Ishikawa (cell line): ENCODE data around the gene CDS1.

Experiments used
- EP300 ChIP-seq: IDR thresholded peaks from 2 replicates; pipeline ENCODE4 v1.6.1; 2012; ENCODE audit warnings: borderline replicate concordance
- MAX ChIP-seq: IDR thresholded peaks from 2 replicates; pipeline ENCODE4 v1.6.1; 2012
- RAD21 ChIP-seq: IDR thresholded peaks from 2 replicates; pipeline ENCODE4 v1.6.1; 2012; ENCODE audit warnings: low read depth
- TEAD4 ChIP-seq: IDR thresholded peaks from 2 replicates; pipeline ENCODE4 v1.6.1; 2012

- TF ChIP-seq TEAD4 (no peak), MAX (no peak), RAD21 (no peak), EP300 (no peak)
Observed at GRCh38 chr4:84634961-84635360, 52.0 kb downstream of the CDS1 start.
